Upper lobe of left lung (tissue), 6 donors: ENCODE measurements around the gene CDH22. TPM values are rescaled to one million over a fixed set of nuclear protein-coding genes. Genes with fewer than 3 reads are reported as not detected.

Source experiments
- ATAC-seq, 2 donors: fragments of 200-7000 bp; cut with Tn5 transposase; one replicate each; pipeline ENCODE4 v1.9.1; 2022; ENCODE audit warnings: mild to moderate bottlenecking in 2 of 2, moderate library complexity in 2 of 2; ENCODE audit not compliant: low FRiP score in 2 of 2
- DNase-seq, 2 donors: peaks; one replicate each; pipeline ENCODE4 v3.0.0-alpha.2; 2019 to 2020
- H3K27ac ChIP-seq, 4 donors: fragments of 200-600 bp; sonication (generic); one replicate each; pipeline ENCODE4 v1.5.1; 2016 to 2019
- H3K27me3 ChIP-seq, 4 donors: fragments of 200-600 bp; sonication (generic); one replicate each; pipeline ENCODE4 v1.5.1; 2017 to 2019
- H3K36me3 ChIP-seq, 4 donors: fragments of 200-600 bp; sonication (generic); one replicate each; pipeline ENCODE4 v1.5.1; 2016 to 2019
- H3K4me1 ChIP-seq, 4 donors: fragments of 200-600 bp; sonication (generic); one replicate each; pipeline ENCODE4 v1.5.1; 2018 to 2019
- H3K4me3 ChIP-seq, 4 donors: fragments of 200-600 bp; sonication (generic); one replicate each; pipeline ENCODE4 v1.5.1; 2017 to 2019; ENCODE audit warnings: mild to moderate bottlenecking in 2 of 4, moderate library complexity in 1 of 4
- H3K9me3 ChIP-seq, 4 donors: fragments of 200-600 bp; sonication (generic); one replicate each; pipeline ENCODE4 v1.5.1; 2018 to 2019
- EP300 ChIP-seq, 4 donors: sonication (generic); formaldehyde crosslinking; IDR thresholded peaks; one replicate each; pipeline ENCODE4 v1.5.1; 2017; ENCODE audit warnings: antibody characterized with exemption in 4 of 4, control low read depth in 2 of 4
- POLR2A ChIP-seq, 4 donors: fragments of 450-650 bp; IDR thresholded peaks; one replicate each; pipeline ENCODE4 v1.5.1; 2016 to 2017; ENCODE audit warnings: antibody characterized with exemption in 4 of 4, mild to moderate bottlenecking in 2 of 4
- POLR2AphosphoS5 ChIP-seq, 2 donors: sonication (generic); formaldehyde crosslinking; IDR thresholded peaks; one replicate each; pipeline ENCODE4 v1.5.1; 2017; ENCODE audit warnings: antibody characterized with exemption in 2 of 2
- WGBS, 2 donors: methylation state at CpG; one replicate each; pipeline ENCODE4 v1.1.5; 2017 to 2018; 5-methylcytosine and 5-hydroxymethylcytosine counted together
- total RNA-seq, 6 donors: library from RNA; depleted of rRNA in 4 of 6; stranded (reverse); fragments of >200 nt in 4 of 6; gene quantifications; one replicate each; pipeline versions ENCODE4 v1.1.0 to v1.2.1, GENCODE V29; 2016 to 2021
- TF ChIP-seq, protein P1 (sequence below), 6 experiments: fragments of 450-650 bp in 4 of 6; fragments of 200-600 bp in 2 of 6; sonication (generic) in 2 of 6; IDR thresholded peaks; one replicate each; pipeline ENCODE4 v1.5.1; 2016 to 2019; ENCODE audit warnings: antibody characterized with exemption in 6 of 6
- donor health status: DM: no; HTN: no; CAD: no; lungs with moderate emphysema.
- donor health status: DM: no; HTN: yes; CAD: no; lungs with severe emphysema.

CDH22 gene
- total RNA-seq, 6 donors from 2014 or later = 0.10 to 0.40 (median 0.24) TPM; not detected in 2

DNA sequence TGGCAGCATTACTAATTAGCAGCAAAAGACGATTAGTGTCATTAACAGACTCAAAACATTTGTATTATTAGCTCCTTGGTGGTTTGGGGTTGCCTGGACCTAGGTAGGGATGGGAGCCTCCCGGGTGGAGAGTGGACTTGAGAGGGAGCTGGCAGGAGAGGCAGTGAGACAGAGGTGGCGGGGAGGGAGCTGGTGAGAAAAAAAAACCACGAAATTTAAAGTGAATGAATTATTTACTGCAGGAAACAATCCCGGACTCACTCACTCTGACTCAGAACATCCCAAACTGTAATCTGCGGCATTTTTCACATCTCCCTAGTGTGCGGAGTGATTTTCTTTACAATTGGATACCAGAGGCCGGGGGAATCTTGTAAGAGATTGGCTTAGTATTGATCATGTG is 14.3 kb upstream of the CDH22 start:
- Histone ChIP-seq H3K4me1 (no peaks in the 10 kb centered on the region), H3K36me3 (no peaks in the 10 kb centered on the region), H3K4me3 (no peak overlapping the region), H3K27ac (no peak overlapping the region), H3K9me3 (no peaks in the 10 kb centered on the region), H3K27me3 (peaks cover 0 to under 1% (median under 1%) of the 10 kb centered on the region in 4 donors)
- no peak for ATAC-seq
- TF ChIP-seq EP300 (IDR thresholded peaks at IDR 0.05) (no peak), POLR2A (IDR thresholded peaks at IDR 0.05) (no peak), POLR2AphosphoS5 (IDR thresholded peaks at IDR 0.05) (no peak)
- TF ChIP-seq, protein P1, sequence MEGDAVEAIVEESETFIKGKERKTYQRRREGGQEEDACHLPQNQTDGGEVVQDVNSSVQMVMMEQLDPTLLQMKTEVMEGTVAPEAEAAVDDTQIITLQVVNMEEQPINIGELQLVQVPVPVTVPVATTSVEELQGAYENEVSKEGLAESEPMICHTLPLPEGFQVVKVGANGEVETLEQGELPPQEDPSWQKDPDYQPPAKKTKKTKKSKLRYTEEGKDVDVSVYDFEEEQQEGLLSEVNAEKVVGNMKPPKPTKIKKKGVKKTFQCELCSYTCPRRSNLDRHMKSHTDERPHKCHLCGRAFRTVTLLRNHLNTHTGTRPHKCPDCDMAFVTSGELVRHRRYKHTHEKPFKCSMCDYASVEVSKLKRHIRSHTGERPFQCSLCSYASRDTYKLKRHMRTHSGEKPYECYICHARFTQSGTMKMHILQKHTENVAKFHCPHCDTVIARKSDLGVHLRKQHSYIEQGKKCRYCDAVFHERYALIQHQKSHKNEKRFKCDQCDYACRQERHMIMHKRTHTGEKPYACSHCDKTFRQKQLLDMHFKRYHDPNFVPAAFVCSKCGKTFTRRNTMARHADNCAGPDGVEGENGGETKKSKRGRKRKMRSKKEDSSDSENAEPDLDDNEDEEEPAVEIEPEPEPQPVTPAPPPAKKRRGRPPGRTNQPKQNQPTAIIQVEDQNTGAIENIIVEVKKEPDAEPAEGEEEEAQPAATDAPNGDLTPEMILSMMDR (IDR thresholded peaks at IDR 0.05) = no peak
- DNase-seq = no peak
- 58 to 63% methylated on average over 8 of the region's 8 CpGs for WGBS, 2 donors

DNA sequence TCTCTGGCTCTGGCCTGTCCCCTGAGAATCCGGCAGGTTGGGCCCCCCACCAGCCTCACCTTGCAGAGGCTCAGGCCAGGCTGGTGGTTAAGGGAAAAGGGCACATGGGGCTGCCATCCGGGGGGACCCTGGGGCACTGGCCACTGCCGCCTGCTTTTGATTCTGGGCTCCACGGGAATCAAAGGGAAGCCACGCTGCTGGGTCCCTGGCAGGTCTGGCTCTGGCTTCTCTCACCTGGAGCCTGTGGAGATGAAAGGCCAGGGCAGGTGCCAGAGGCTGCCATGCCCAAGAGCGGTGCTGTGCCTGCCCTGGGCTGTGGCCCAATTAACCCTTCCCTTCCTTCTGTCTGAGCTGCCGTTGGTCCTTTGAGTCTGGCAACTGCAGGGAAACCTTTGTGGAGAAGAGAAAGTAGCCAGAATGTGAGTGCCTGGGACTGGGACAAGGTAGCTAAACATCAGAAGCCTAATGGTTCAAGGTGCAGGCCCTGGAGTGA is 9.4 kb upstream of the CDH22 start:
- DNase-seq (no peak), ATAC-seq (no peak)
- Histone ChIP-seq H3K4me1 (peaks cover under 1 to 3% (median under 1%) of the 10 kb centered on the region in 4 donors), H3K36me3 (no peaks in the 10 kb centered on the region), H3K27ac (no peak overlapping the region), H3K4me3 (no peak overlapping the region), H3K9me3 (no peaks in the 10 kb centered on the region), H3K27me3 (peaks cover 0 to 31% (median 12%) of the 10 kb centered on the region in 4 donors)
- TF ChIP-seq EP300 (IDR thresholded peaks at IDR 0.05) (no peak), POLR2A (IDR thresholded peaks at IDR 0.05) (no peak), POLR2AphosphoS5 (IDR thresholded peaks at IDR 0.05) (no peak)
- TF ChIP-seq, protein P1 (IDR thresholded peaks at IDR 0.05) = no peak
- 65 to 68% methylated on average over 4 to 7 of the region's 7 CpGs for WGBS, 2 donors

DNA sequence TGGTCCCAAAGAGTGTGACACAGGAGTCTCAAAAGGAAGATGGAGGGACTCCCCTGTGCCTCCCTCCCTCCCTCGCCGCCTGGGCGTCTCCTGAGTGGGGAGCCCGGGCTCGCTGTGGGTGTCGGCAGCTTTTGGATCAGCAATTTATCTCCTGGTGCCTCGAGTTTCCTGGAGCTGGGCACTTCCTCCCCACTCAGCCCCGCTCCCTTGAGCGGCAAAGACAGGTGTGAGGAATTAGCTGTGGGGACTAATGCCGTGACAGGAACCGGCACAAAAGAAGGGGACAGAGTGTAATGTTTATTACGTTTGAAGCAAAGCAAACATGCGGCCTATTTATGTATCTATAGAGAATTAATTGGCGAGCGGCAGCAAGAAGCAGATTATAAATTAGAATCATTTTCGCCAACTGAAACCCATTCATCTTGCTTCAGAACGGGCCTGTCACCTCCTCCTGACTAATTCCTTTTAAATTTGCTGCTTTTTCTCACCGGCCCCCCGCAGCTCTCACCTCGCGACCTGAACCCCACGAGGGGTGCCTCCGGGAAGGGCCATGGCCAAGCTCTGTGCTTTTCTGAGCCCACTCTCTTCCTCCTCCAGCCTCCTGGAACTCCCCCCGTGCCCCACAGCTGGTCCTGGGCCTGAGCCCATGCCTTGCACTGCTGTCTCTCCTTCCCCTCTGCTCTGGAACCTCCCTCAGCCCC is 8.8 kb upstream of the CDH22 start:
- Histone ChIP-seq H3K4me1 (peaks cover 5 to 9% (median 7%) of the 10 kb centered on the region in 4 donors), H3K27me3 (peaks cover 0 to 36% (median 15%) of the 10 kb centered on the region in 4 donors), H3K36me3 (no peaks in the 10 kb centered on the region), H3K27ac (no peak overlapping the region), H3K9me3 (no peaks in the 10 kb centered on the region), H3K4me3 (no peak overlapping the region)
- no peak for TF ChIP-seq POLR2A (IDR thresholded peaks at IDR 0.05)
- no peak for ATAC-seq
- no peak for DNase-seq
- 35 to 40% methylated on average over 16 to 24 of the region's 24 CpGs for WGBS, 2 donors

DNA sequence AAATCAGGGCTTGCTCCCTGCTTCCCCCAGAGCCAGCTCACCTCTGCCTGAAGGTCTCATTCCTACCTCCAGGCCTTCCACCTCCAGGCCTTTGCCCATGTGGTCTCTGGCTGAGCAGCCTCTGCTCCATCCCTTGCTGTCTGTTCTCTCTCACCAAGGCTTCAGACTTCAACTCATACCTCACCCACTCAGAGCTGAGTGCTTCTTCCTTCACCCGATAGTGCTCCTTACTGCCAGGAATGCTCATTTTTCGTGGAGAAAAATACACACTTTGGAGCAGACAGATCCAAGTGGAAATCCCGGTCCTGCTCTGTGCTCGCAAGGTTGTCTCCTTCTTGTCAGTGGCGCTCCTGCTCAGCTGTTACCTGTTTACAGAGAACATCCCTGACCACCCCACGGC is 7.0 kb upstream of the CDH22 start:
- 61 to 69% methylated on average over 6 of the region's 6 CpGs for WGBS, 2 donors
- DNase-seq (no peak), ATAC-seq (no peak)
- Histone ChIP-seq H3K27me3 (peaks cover 0 to 40% (median 15%) of the 10 kb centered on the region in 4 donors), H3K4me1 (peaks cover 5 to 11% (median 8%) of the 10 kb centered on the region in 4 donors), H3K4me3 (no peak overlapping the region), H3K9me3 (no peaks in the 10 kb centered on the region), H3K27ac (no peak overlapping the region), H3K36me3 (no peaks in the 10 kb centered on the region)
- TF ChIP-seq, protein P1 (IDR thresholded peaks at IDR 0.05) = no peak
- TF ChIP-seq POLR2AphosphoS5 (IDR thresholded peaks at IDR 0.05) = no peak
- TF ChIP-seq EP300 (IDR thresholded peaks at IDR 0.05) = no peak
- TF ChIP-seq POLR2A (IDR thresholded peaks at IDR 0.05) = no peak

DNA sequence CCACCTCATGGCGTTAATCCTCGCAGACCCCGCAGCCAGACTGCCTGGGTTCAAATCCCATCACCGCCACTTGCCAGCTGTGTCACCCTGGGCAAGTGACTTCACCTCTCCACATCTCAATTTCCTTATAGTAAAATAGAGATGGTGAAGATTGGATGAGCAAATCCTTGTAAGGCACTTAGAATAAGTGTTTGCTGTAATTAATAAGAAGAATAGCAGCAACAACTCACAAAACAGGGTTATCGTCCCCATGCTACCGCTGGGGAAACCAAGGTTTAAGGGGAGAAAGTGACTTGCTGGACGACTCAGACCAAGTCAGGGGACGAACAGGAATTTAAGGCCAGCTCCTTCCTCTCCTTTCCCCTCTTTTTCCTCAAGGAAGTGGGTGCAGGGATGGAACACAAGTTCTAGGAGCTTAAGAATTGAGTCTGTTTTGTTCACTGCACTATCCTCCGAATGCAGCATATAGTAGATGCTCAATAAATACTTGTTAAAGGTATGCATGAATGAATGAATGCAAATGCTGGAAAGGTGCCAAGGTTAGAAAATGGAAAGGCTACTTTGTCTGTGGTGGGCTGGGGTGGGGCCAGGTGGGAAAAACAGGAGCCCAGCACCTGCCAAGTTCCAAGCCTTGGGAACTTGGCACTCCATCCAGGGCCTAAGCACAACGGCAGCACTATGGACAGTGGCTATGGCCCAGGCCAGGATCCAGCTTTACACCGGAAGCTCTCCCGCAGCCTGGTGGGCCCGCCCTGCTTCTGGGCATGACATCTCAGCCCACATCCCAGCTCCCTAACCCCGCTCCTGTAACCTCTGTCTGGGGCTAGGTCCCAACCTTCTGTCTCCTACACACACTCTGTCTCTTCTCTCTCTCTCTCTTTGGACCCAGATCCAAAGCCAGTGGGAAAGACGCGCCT is 4.9 kb upstream of the CDH22 start:
- peaks cover 11 to 19% (median 13%) of the 10 kb centered on the region in 4 donors for H3K4me1 ChIP-seq
- H3K9me3 ChIP-seq = no peaks in the 10 kb centered on the region
- no peak overlapping the region for H3K27ac ChIP-seq
- H3K36me3 ChIP-seq = no peaks in the 10 kb centered on the region
- TF ChIP-seq EP300 (IDR thresholded peaks at IDR 0.05) = no peak
- no peak for TF ChIP-seq POLR2AphosphoS5 (IDR thresholded peaks at IDR 0.05)
- TF ChIP-seq, protein P1 (IDR thresholded peaks at IDR 0.05) = no peak
- no peak for TF ChIP-seq POLR2A (IDR thresholded peaks at IDR 0.05)
- peaks cover 0 to 53% (median 28%) of the 10 kb centered on the region in 4 donors for H3K27me3 ChIP-seq
- no peak for ATAC-seq
- 51 to 53% methylated on average over 15 to 16 of the region's 16 CpGs for WGBS, 2 donors
- no peak overlapping the region for H3K4me3 ChIP-seq
- DNase-seq = no peak
